ENCODE data around the gene TNFSF9.
"Not testable (repeated sequence)": the region's sequence is repeated elsewhere in the genome, so short reads cannot be mapped to it uniquely, and the experiment has no call there.

TNFSF9 gene

GRCh38 chr19:6532244-6532999 lies 1.6 kb downstream of the TNFSF9 start:
- DNase-seq (ENCODE audit: low read depth in 3 of 3) = no peak

GRCh38 chr19:6533000-6533328 lies 2.1 kb downstream of the TNFSF9 start:
- no peak for DNase-seq (ENCODE audit: low read depth in 3 of 3)

GRCh38 chr19:6533746-6534418 lies 3.1 kb downstream of the TNFSF9 start:
- DNase-seq (ENCODE audit: low read depth in 3 of 3) = no peak

- DNase-seq (ENCODE audit: low read depth in 3 of 3) = no peak
Measured at GRCh38 chr19:6534451-6535093, 3.7 kb downstream of the TNFSF9 start.

- DNase-seq (ENCODE audit: low read depth in 3 of 3) = no peak
Measured at GRCh38 chr19:6535558-6536137, 4.8 kb downstream of the TNFSF9 start.

- DNase-seq (ENCODE audit: low read depth in 3 of 3) = no peak
Measured at GRCh38 chr19:6539514-6539913, 8.7 kb downstream of the TNFSF9 start.

GRCh38 chr19:6540918-6541689 lies 10.3 kb downstream of the TNFSF9 start:
- no peak for DNase-seq (ENCODE audit: low read depth in 3 of 3)

GRCh38 chr19:6543866-6544347 lies 13.1 kb downstream of the TNFSF9 start:
- DNase-seq (ENCODE audit: low read depth in 3 of 3) = no peak

- not testable (repeated sequence) for DNase-seq (ENCODE audit: low read depth in 3 of 3)
Measured at GRCh38 chr19:6550679-6551078, 19.9 kb downstream of the TNFSF9 start.

- no peak for DNase-seq (ENCODE audit: low read depth in 3 of 3)
Measured at GRCh38 chr19:6551091-6551490, 20.3 kb downstream of the TNFSF9 start.

GRCh38 chr19:6551607-6552450 lies 21.0 kb downstream of the TNFSF9 start:
- peak; percentile 12 to 63 (median 36) for DNase-seq (ENCODE audit: low read depth in 3 of 3)

- DNase-seq (ENCODE audit: low read depth in 3 of 3) = no peak
Measured at GRCh38 chr19:6556043-6556449, 25.2 kb downstream of the TNFSF9 start.

- DNase-seq (ENCODE audit: low read depth in 3 of 3) = no peak
Measured at GRCh38 chr19:6556480-6557195, 25.8 kb downstream of the TNFSF9 start.

- not testable (repeated sequence) for DNase-seq (ENCODE audit: low read depth in 3 of 3)
Measured at GRCh38 chr19:6562437-6562836, 31.6 kb downstream of the TNFSF9 start.

- DNase-seq (ENCODE audit: low read depth in 3 of 3) = no peak
Measured at GRCh38 chr19:6564393-6564792, 33.6 kb downstream of the TNFSF9 start.

- not testable (repeated sequence) for DNase-seq (ENCODE audit: low read depth in 3 of 3)
Measured at GRCh38 chr19:6566727-6567126, 35.9 kb downstream of the TNFSF9 start.

GRCh38 chr19:6568010-6568526 lies 37.2 kb downstream of the TNFSF9 start:
- no peak for DNase-seq (ENCODE audit: low read depth in 3 of 3)

- DNase-seq (ENCODE audit: low read depth in 3 of 3) = no peak
Measured at GRCh38 chr19:6568816-6569215, 38.0 kb downstream of the TNFSF9 start.

GRCh38 chr19:6570764-6571163 lies 39.9 kb downstream of the TNFSF9 start:
- no peak for DNase-seq (ENCODE audit: low read depth in 3 of 3)

- no peak for DNase-seq (ENCODE audit: low read depth in 3 of 3)
Measured at GRCh38 chr19:6571167-6571566, 40.3 kb downstream of the TNFSF9 start.
